ENCODE data around the gene PLAAT2.

GRCh38 chr11:63551889-63552266, 11.3 kb downstream of the PLAAT2 start:
- TF ChIP-seq POLR2A (IDR thresholded peaks at IDR 0.05) (no peak), POLR2AphosphoS5 (IDR thresholded peaks at IDR 0.05) (no peak)

Data from breast epithelium (tissue), 3 donors.